HG03159 (cell line): ENCODE results near the gene C5orf34.
"Not testable (repeated sequence)": the region's sequence is repeated elsewhere in the genome, so short reads cannot be mapped to it uniquely, and the experiment has no call there.

ENCODE experiments used
- ATAC-seq: cut with Tn5 transposase; IDR thresholded peaks from one replicate; pipeline ENCODE4 v1.9.1; 2021; ENCODE audit warnings: mild to moderate bottlenecking, moderate library complexity; ENCODE audit not compliant: unreplicated experiment

Gene C5orf34

GRCh38 chr5:43514816-43515677, at the start of gene C5orf34:
Gene C5orf34, minus strand, starts transcription at chr5:43515148. Its CDS starts 5,809 bp downstream, at chr5:43509339.
- ATAC-seq: peak; percentile 96

GRCh38 chr5:43564289-43564850, 49.4 kb upstream of the C5orf34 start:
- ATAC-seq: no peak

- no peak for ATAC-seq
These were observed 48.4 kb upstream of the C5orf34 start for GRCh38 chr5:43563321-43563720.

GRCh38 chr5:43561356-43561755, 46.4 kb upstream of the C5orf34 start:
- ATAC-seq: no peak

GRCh38 chr5:43560128-43560527, 45.2 kb upstream of the C5orf34 start:
- no peak for ATAC-seq

- peak; percentile 70 for ATAC-seq
These were observed 42.1 kb upstream of the C5orf34 start, which contains the start of gene PAIP1 for GRCh38 chr5:43556857-43557542. Gene PAIP1, minus strand, starts transcription at chr5:43557077. Its CDS starts 231 bp downstream, at chr5:43556846.

GRCh38 chr5:43556607-43556856, 41.6 kb upstream of the C5orf34 start:
- ATAC-seq: peak; percentile 90

- peak; percentile 21 for ATAC-seq
These were observed 41.1 kb upstream of the C5orf34 start for GRCh38 chr5:43555895-43556606.

- no peak for ATAC-seq
These were observed 39.5 kb upstream of the C5orf34 start for GRCh38 chr5:43554497-43554896.

GRCh38 chr5:43553381-43553780, 38.4 kb upstream of the C5orf34 start:
- ATAC-seq: no peak

- ATAC-seq: no peak
These were observed 36.8 kb upstream of the C5orf34 start for GRCh38 chr5:43551731-43552130.

- ATAC-seq: not testable (repeated sequence)
These were observed 34.3 kb upstream of the C5orf34 start for GRCh38 chr5:43549272-43549671.

- ATAC-seq: no peak
These were observed 33.4 kb upstream of the C5orf34 start for GRCh38 chr5:43548358-43548757.

GRCh38 chr5:43547532-43547931, 32.6 kb upstream of the C5orf34 start:
- no peak for ATAC-seq

- ATAC-seq: no peak
These were observed 28.5 kb upstream of the C5orf34 start for GRCh38 chr5:43543434-43543833.

- no peak for ATAC-seq
These were observed 25.8 kb upstream of the C5orf34 start for GRCh38 chr5:43540746-43541145.

GRCh38 chr5:43536972-43537371, 22.0 kb upstream of the C5orf34 start:
- no peak for ATAC-seq

- ATAC-seq: no peak
These were observed 18.7 kb upstream of the C5orf34 start for GRCh38 chr5:43533646-43534045.

- ATAC-seq: peak; percentile 78
These were observed 15.7 kb upstream of the C5orf34 start for GRCh38 chr5:43530648-43531047.

GRCh38 chr5:43523662-43524072, 8.7 kb upstream of the C5orf34 start:
- ATAC-seq: no peak

- no peak for ATAC-seq
These were observed 5.7 kb upstream of the C5orf34 start for GRCh38 chr5:43520615-43521014.
